Naive thymus-derived CD4-positive, alpha-beta T cell (primary cell): ENCODE results near the gene KIAA0319L. TPM values are rescaled to one million over a fixed set of nuclear protein-coding genes. Genes with fewer than 3 reads are reported as not detected.
"Not testable (repeated sequence)": the region's sequence is repeated elsewhere in the genome, so short reads cannot be mapped to it uniquely, and the experiment has no call there.

Experiments used
- ATAC-seq: fragments of 150-1000 bp; cut with Tn5 transposase; 2 replicates; pipeline ENCODE4 v1.10.0; 2021; ENCODE audit warnings: mild to moderate bottlenecking, moderate library complexity
- CTCF ChIA-PET: fragments of 350-600 bp; sonication (Branson Sonifier 250); formaldehyde crosslinking; loops from one replicate; lab custom pipeline; 2021; ENCODE audit warnings: antibody characterized with exemption; lab: Charles Lee
- POLR2A ChIA-PET: fragments of 350-600 bp; sonication (Branson Sonifier 250); formaldehyde crosslinking; loops from one replicate; lab custom pipeline; 2021; ENCODE audit warnings: antibody characterized with exemption, inconsistent platforms; lab: Charles Lee
- DNase-seq, 9 donors: peaks; one replicate each; pipeline versions ENCODE4 v3.0.0 to v3.0.0-alpha.2; 2020 to 2022; ENCODE audit warnings: mixed read lengths in 1 of 9
- H3K27ac ChIP-seq: one replicate; pipeline ENCODE4 v1.7.0; 2013; ENCODE audit warnings: mild to moderate bottlenecking, low read depth, low read length, moderate library complexity
- H3K27me3 ChIP-seq, 2 donors: one replicate each; pipeline ENCODE4 v1.7.0; 2013; ENCODE audit warnings: low read length in 2 of 2, mild to moderate bottlenecking in 2 of 2, moderate library complexity in 2 of 2; ENCODE audit not compliant: control insufficient read depth in 2 of 2, insufficient read depth in 2 of 2
- H3K36me3 ChIP-seq, 3 experiments: 1 replicate in 2 of 3; 2 replicates in 1 of 3; pipeline ENCODE4 v1.7.0; 2013; ENCODE audit warnings: low read length in 3 of 3, mild to moderate bottlenecking in 3 of 3, moderate library complexity in 1 of 3; ENCODE audit not compliant: insufficient read depth in 3 of 3, control insufficient read depth in 2 of 3
- H3K4me1 ChIP-seq, 2 donors: one replicate each; pipeline ENCODE4 v1.7.0; 2013; ENCODE audit warnings: low read length in 2 of 2, mild to moderate bottlenecking in 2 of 2, moderate library complexity in 1 of 2; ENCODE audit not compliant: control insufficient read depth in 2 of 2, insufficient read depth in 2 of 2
- H3K4me3 ChIP-seq: 2 replicates; pipeline ENCODE4 v1.7.0; 2013; ENCODE audit warnings: mild to moderate bottlenecking, low read length
- H3K9me3 ChIP-seq, 3 experiments: 1 replicate in 2 of 3; 2 replicates in 1 of 3; pipeline ENCODE4 v1.7.0; 2013; ENCODE audit warnings: low read length in 3 of 3; ENCODE audit not compliant: control insufficient read depth in 2 of 3
- H3K27ac Mint-ChIP-seq, 9 donors: one replicate each; pipeline ENCODE4 v1.8.0; 2020 to 2022; ENCODE audit warnings: mixed read lengths in 9 of 9, mild to moderate bottlenecking in 8 of 9, moderate library complexity in 5 of 9, inconsistent platforms in 2 of 9
- H3K27me3 Mint-ChIP-seq, 5 donors: one replicate each; pipeline ENCODE4 v1.8.0; 2021 to 2022; ENCODE audit warnings: mixed read lengths in 5 of 5, mild to moderate bottlenecking in 1 of 5
- H3K36me3 Mint-ChIP-seq, 5 donors: one replicate each; pipeline ENCODE4 v1.8.0; 2020 to 2022; ENCODE audit warnings: mixed read lengths in 5 of 5, mild to moderate bottlenecking in 3 of 5, inconsistent platforms in 1 of 5
- H3K4me1 Mint-ChIP-seq, 7 donors: one replicate each; pipeline ENCODE4 v1.8.0; 2020 to 2022; ENCODE audit warnings: mixed read lengths in 7 of 7, mild to moderate bottlenecking in 3 of 7, inconsistent platforms in 1 of 7
- H3K4me3 Mint-ChIP-seq, 10 donors: one replicate each; pipeline ENCODE4 v1.8.0; 2020 to 2022; ENCODE audit warnings: mild to moderate bottlenecking in 10 of 10, mixed read lengths in 10 of 10, moderate library complexity in 6 of 10, inconsistent platforms in 2 of 10
- H3K9me3 Mint-ChIP-seq, 11 donors: one replicate each; pipeline ENCODE4 v1.8.0; 2020 to 2022; ENCODE audit warnings: mixed read lengths in 11 of 11, mild to moderate bottlenecking in 4 of 11, inconsistent platforms in 1 of 11, moderate library complexity in 1 of 11
- intact Hi-C, 2 donors: fragments of 100-400 bp; cut with micrococcal nuclease; formaldehyde crosslinking; loops; one replicate each; pipeline ENCODE4 v1.15.1; 2023
- polyA plus RNA-seq, 2 donors: library from polyadenylated mRNA; unstranded; fragments of 300-500 nt; fragmentation: Illumina TruSeq; gene quantifications; one replicate each; pipeline ENCODE4 v1.2.3, GENCODE V29; 2021
- total RNA-seq, 6 experiments: library from RNA in 5 of 6; stranded (reverse) in 5 of 6; gene quantifications; 1 replicate in 5 of 6; 2 replicates in 1 of 6; pipeline ENCODE4 v1.2.3 and lab custom pipeline; 2021 to 2026

Gene KIAA0319L
- total and polyA plus RNA-seq, 7 experiments from 2014 or later: 22.2 to 79.7 (median 63.5) TPM

- Mint-ChIP-seq H3K27ac (peak overlapping the region in 1 of 9 donors; percentile 20), H3K9me3 (peaks cover 0 to 4% (median 0%) of the 10 kb centered on the region in 11 donors), H3K4me1 (peaks cover 0 to 12% (median 0%) of the 10 kb centered on the region in 7 donors), H3K36me3 (peaks cover 24 to 58% (median 39%) of the 10 kb centered on the region in 5 donors), H3K4me3 (no peak overlapping the region), H3K27me3 (no peaks in the 10 kb centered on the region)
- Histone ChIP-seq H3K9me3 (no peaks in the 10 kb centered on the region), H3K4me3 (no peak overlapping the region), H3K27ac (no peak overlapping the region), H3K27me3 (no peaks in the 10 kb centered on the region), H3K36me3 (peaks cover 0 to 52% (median 5%) of the 10 kb centered on the region in 3 experiments), H3K4me1 (no peaks in the 10 kb centered on the region)
- DNase-seq (no peak), ATAC-seq (no peak)
- POLR2A ChIA-PET: interaction anchor here (0.7 to 1.2 kb wide), 2 partner anchors 31 to 273 kb away, joined by 3 read pairs; no protein-coding TSS in a partner anchor
- intact Hi-C loops: no loop called here
- CTCF ChIA-PET: no interaction called here
These were observed 81.8 kb downstream of the KIAA0319L start for GRCh38 chr1:35475356-35475755.

- H3K4me3 ChIP-seq, DNase-seq, H3K27ac Mint-ChIP-seq, H3K4me1 ChIP-seq, H3K4me3 Mint-ChIP-seq, intact Hi-C loops, CTCF ChIA-PET, H3K27ac ChIP-seq, H3K27me3 Mint-ChIP-seq, H3K9me3 Mint-ChIP-seq, ATAC-seq, H3K27me3 ChIP-seq, POLR2A ChIA-PET, H3K9me3 ChIP-seq: not testable (repeated sequence)
- H3K36me3 ChIP-seq: peaks cover 0 to 65% (median 9%) of the 10 kb centered on the region in 3 experiments
- H3K4me1 Mint-ChIP-seq: peaks cover 0 to 12% (median 7%) of the 10 kb centered on the region in 7 donors
- peaks cover 26 to 67% (median 47%) of the 10 kb centered on the region in 5 donors for H3K36me3 Mint-ChIP-seq
These were observed 84.0 kb downstream of the KIAA0319L start for GRCh38 chr1:35473216-35473615.

- Mint-ChIP-seq H3K9me3 (peaks cover 0 to 1% (median 0%) of the 10 kb centered on the region in 11 donors), H3K27me3 (no peaks in the 10 kb centered on the region), H3K4me1 (peaks cover 0 to 15% (median 6%) of the 10 kb centered on the region in 7 donors), H3K27ac (peak overlapping the region in 1 of 9 donors; percentile 61), H3K36me3 (peaks cover 23 to 67% (median 56%) of the 10 kb centered on the region in 5 donors), H3K4me3 (no peak overlapping the region)
- no peaks in the 10 kb centered on the region for H3K27me3 ChIP-seq
- H3K27ac ChIP-seq: no peak overlapping the region
- H3K9me3 ChIP-seq: no peaks in the 10 kb centered on the region
- CTCF ChIA-PET: no interaction called here
- POLR2A ChIA-PET: no interaction called here
- intact Hi-C loops: no loop called here
- H3K4me1 ChIP-seq: no peaks in the 10 kb centered on the region
- ATAC-seq (no peak), DNase-seq (no peak)
- no peak overlapping the region for H3K4me3 ChIP-seq
- H3K36me3 ChIP-seq: peaks cover 4 to 69% (median 9%) of the 10 kb centered on the region in 3 experiments
These were observed 86.1 kb downstream of the KIAA0319L start for GRCh38 chr1:35470977-35471613.

GRCh38 chr1:35466120-35466519, 91.1 kb downstream of the KIAA0319L start:
- intact Hi-C loops: no loop called here
- CTCF ChIA-PET: interaction anchor here (1.0 to 1.9 kb wide), 2 partner anchors 14 to 15 kb away, joined by 3 to 6 read pairs; no protein-coding TSS in a partner anchor
- Mint-ChIP-seq H3K9me3 (peaks cover 0 to 19% (median 5%) of the 10 kb centered on the region in 11 donors), H3K36me3 (peaks cover 33 to 83% (median 72%) of the 10 kb centered on the region in 5 donors), H3K27ac (peak overlapping the region in 1 of 9 donors; percentile 7), H3K4me1 (peaks cover 0 to 15% (median 4%) of the 10 kb centered on the region in 7 donors), H3K27me3 (no peaks in the 10 kb centered on the region), H3K4me3 (no peak overlapping the region)
- H3K27ac ChIP-seq: no peak overlapping the region
- ATAC-seq: no peak
- no peaks in the 10 kb centered on the region for H3K9me3 ChIP-seq
- H3K27me3 ChIP-seq: no peaks in the 10 kb centered on the region
- no peak overlapping the region for H3K4me3 ChIP-seq
- peaks cover 9 to 75% (median 21%) of the 10 kb centered on the region in 3 experiments for H3K36me3 ChIP-seq
- no peak for DNase-seq
- POLR2A ChIA-PET: no interaction called here
- H3K4me1 ChIP-seq: no peaks in the 10 kb centered on the region

- CTCF ChIA-PET, POLR2A ChIA-PET, H3K9me3 ChIP-seq, H3K27me3 Mint-ChIP-seq, H3K27ac ChIP-seq, H3K4me3 Mint-ChIP-seq, DNase-seq, H3K4me3 ChIP-seq, ATAC-seq, H3K4me1 ChIP-seq, H3K27me3 ChIP-seq, intact Hi-C loops: not testable (repeated sequence)
- peaks cover 0 to 58% (median 21%) of the 10 kb centered on the region in 3 experiments for H3K36me3 ChIP-seq
- H3K9me3 Mint-ChIP-seq: peaks cover 0 to 19% (median 5%) of the 10 kb centered on the region in 11 donors
- H3K27ac Mint-ChIP-seq: peak overlapping the region in 3 of 9 donors; percentile 30 to 62 (median 46)
- peaks cover 0 to 14% (median 4%) of the 10 kb centered on the region in 7 donors for H3K4me1 Mint-ChIP-seq
- peaks cover 33 to 77% (median 66%) of the 10 kb centered on the region in 5 donors for H3K36me3 Mint-ChIP-seq
These were observed 93.5 kb downstream of the KIAA0319L start for GRCh38 chr1:35463749-35464148.

- POLR2A ChIA-PET: no interaction called here
- ATAC-seq: no peak
- H3K9me3 ChIP-seq: no peaks in the 10 kb centered on the region
- H3K27ac Mint-ChIP-seq: peak overlapping the region in 1 of 9 donors; percentile 46
- CTCF ChIA-PET: no interaction called here
- no peak overlapping the region for H3K4me3 Mint-ChIP-seq
- peaks cover 33 to 74% (median 60%) of the 10 kb centered on the region in 5 donors for H3K36me3 Mint-ChIP-seq
- H3K4me1 ChIP-seq: no peaks in the 10 kb centered on the region
- intact Hi-C loops: no loop called here
- no peaks in the 10 kb centered on the region for H3K27me3 Mint-ChIP-seq
- no peak for DNase-seq
- H3K27me3 ChIP-seq: no peaks in the 10 kb centered on the region
- no peak overlapping the region for H3K27ac ChIP-seq
- H3K4me3 ChIP-seq: no peak overlapping the region
- peaks cover 0 to 57% (median 21%) of the 10 kb centered on the region in 3 experiments for H3K36me3 ChIP-seq
- peaks cover 0 to 19% (median 5%) of the 10 kb centered on the region in 11 donors for H3K9me3 Mint-ChIP-seq
- peaks cover 0 to 10% (median under 1%) of the 10 kb centered on the region in 7 donors for H3K4me1 Mint-ChIP-seq
These were observed 94.0 kb downstream of the KIAA0319L start for GRCh38 chr1:35463232-35463631.
